Jurkat, Clone E6-1 (cell line): ENCODE data around the gene CIBAR2.
"Not testable (repeated sequence)": the region's sequence is repeated elsewhere in the genome, so short reads cannot be mapped to it uniquely, and the experiment has no call there.

Experiments
- DNase-seq: peaks from one replicate; pipeline ENCODE4 v3.0.0-alpha.2; 2011; ENCODE audit warnings: low read depth, low spot score
- H3K4me3 ChIP-seq: 2 replicates; pipeline ENCODE4 v1.5.1; 2011; ENCODE audit warnings: mild to moderate bottlenecking, low read length, control low read depth, moderate library complexity

The CIBAR2 gene

GRCh38 chr16:85054321-85054720 lies 58.0 kb downstream of the CIBAR2 start:
- DNase-seq, H3K4me3 ChIP-seq: not testable (repeated sequence)

GRCh38 chr16:85052536-85052935 lies 59.7 kb downstream of the CIBAR2 start:
- no peak overlapping the region for H3K4me3 ChIP-seq
- DNase-seq = no peak

GRCh38 chr16:85051683-85052082 lies 60.6 kb downstream of the CIBAR2 start:
- H3K4me3 ChIP-seq = no peak overlapping the region
- DNase-seq = no peak

GRCh38 chr16:85051067-85051581 lies 61.1 kb downstream of the CIBAR2 start:
- DNase-seq = no peak
- no peak overlapping the region for H3K4me3 ChIP-seq

- no peak overlapping the region for H3K4me3 ChIP-seq
- no peak for DNase-seq
Measured at GRCh38 chr16:85049706-85050305, 62.5 kb downstream of the CIBAR2 start.

GRCh38 chr16:85048921-85049562 lies 63.2 kb downstream of the CIBAR2 start:
- DNase-seq = no peak
- H3K4me3 ChIP-seq = no peak overlapping the region
